Esophagus squamous epithelium (tissue), 4 donors: ENCODE measurements around the gene CHMP1A.

Experiments used
- CTCF ChIP-seq, 6 experiments: fragments of 450-650 bp in 4 of 6; fragments of 200-600 bp in 2 of 6; sonication (generic) in 2 of 6; IDR thresholded peaks; one replicate each; pipeline ENCODE4 v1.5.1; 2016 to 2019; ENCODE audit warnings: antibody characterized with exemption in 6 of 6, mild to moderate bottlenecking in 4 of 6, moderate library complexity in 4 of 6
- POLR2A ChIP-seq, 4 donors: fragments of 450-650 bp; IDR thresholded peaks; one replicate each; pipeline ENCODE4 v1.6.1; 2017; ENCODE audit warnings: antibody characterized with exemption in 4 of 4, mild to moderate bottlenecking in 4 of 4, moderate library complexity in 3 of 4

GRCh38 chr16:89618109-89618998 lies 39.2 kb downstream of the CHMP1A start:
- TF ChIP-seq CTCF (IDR thresholded peaks at IDR 0.05) = no peak
- no peak for TF ChIP-seq POLR2A (IDR thresholded peaks at IDR 0.05)
